K562 (cell line): ENCODE data around the gene LAMB4. TPM values are rescaled to one million over a fixed set of nuclear protein-coding genes. Genes with fewer than 3 reads are reported as not detected.

ENCODE experiments used
- ATAC-seq: fragments of 200-7000 bp; cut with Tn5 transposase; 3 replicates; pipeline ENCODE4 v1.9.1; 2020; ENCODE audit warnings: moderate library complexity
- BruUV-seq: library from RNA; stranded (reverse); fragments of 400-500 nt; replicated peaks from 2 replicates; lab custom pipeline; 2021; lab: Mats Ljungman, UMichigan
- CTCF ChIA-PET: fragments of 300-600 bp; formaldehyde crosslinking; extraction: SDS; loops from one replicate; lab custom pipeline; 2021; ENCODE audit warnings: low intra/inter-chr PET ratio; lab: Yijun Ruan, JAX
- POLR2A ChIA-PET: fragments of 300-600, 350-650 bp; sonication (Branson Sonifier 250); formaldehyde crosslinking; extraction: SDS; loops from one replicate; lab custom pipeline; 2021; ENCODE audit warnings: antibody characterized with exemption, inconsistent platforms; lab: Yijun Ruan, JAX
- DNase-seq, 4 experiments: peaks; one replicate each; pipeline versions ENCODE4 v3.0.0 to v3.0.0-alpha.2; 2011 to 2018; ENCODE audit warnings: low spot score in 3 of 4, mixed read lengths in 3 of 4; ENCODE audit errors: extremely low read depth in 1 of 4
- FAIRE-seq: peaks from 2 replicates; lab custom pipeline; 2011; peaks lifted over from hg19 to GRCh38; lab: Jason Lieb, UNC
- H2AFZ ChIP-seq: 2 replicates; pipeline ENCODE4 v1.6.0; 2011; ENCODE audit warnings: low read depth, low read length, control low read depth, inconsistent platforms
- H3K27ac ChIP-seq: fragments of 200-600 bp; 3 replicates; pipeline ENCODE4 v1.8.0; 2011; ENCODE audit warnings: low read depth, mild to moderate bottlenecking, control low read depth, inconsistent platforms, low read length, moderate library complexity, mixed read lengths; ENCODE audit errors: extremely low read depth
- H3K27me3 ChIP-seq, 2 experiments: fragments of 300-600 bp in 1 of 2; 2 replicates in 1 of 2; 3 replicates in 1 of 2; pipeline versions ENCODE4 v1.6.0 to v1.8.0; 2011; ENCODE audit warnings: inconsistent platforms in 2 of 2, low read length in 2 of 2, mild to moderate bottlenecking in 1 of 2, mixed read lengths in 1 of 2, moderate library complexity in 1 of 2; ENCODE audit not compliant: control insufficient read depth in 2 of 2, insufficient read depth in 2 of 2
- H3K36me3 ChIP-seq: fragments of 300-600 bp; 3 replicates; pipeline ENCODE4 v1.8.0; 2011; ENCODE audit warnings: mild to moderate bottlenecking, low read length, inconsistent platforms; ENCODE audit not compliant: control insufficient read depth, insufficient read depth
- H3K4me1 ChIP-seq, 2 experiments: fragments of 200-600 bp in 1 of 2; replicated peaks in 1 of 2; 2 replicates in 1 of 2; 3 replicates in 1 of 2; pipeline versions ENCODE4 v1.5.1 to v1.8.0; 2011; ENCODE audit warnings: inconsistent platforms in 2 of 2, low read length in 2 of 2, mild to moderate bottlenecking in 1 of 2, mixed read lengths in 1 of 2, moderate library complexity in 1 of 2; ENCODE audit not compliant: control insufficient read depth in 2 of 2, insufficient read depth in 2 of 2
- H3K4me2 ChIP-seq: 2 replicates; pipeline ENCODE4 v1.6.1; 2011; ENCODE audit warnings: low read length, control low read depth, inconsistent platforms, mixed read lengths; ENCODE audit not compliant: insufficient read depth
- H3K4me3 ChIP-seq: fragments of 200-600 bp; sonication (generic), shearing (Covaris generic); 2 replicates; pipeline ENCODE4 v1.5.1; 2016; ENCODE audit warnings: control low read depth, inconsistent platforms
- H3K79me2 ChIP-seq: fragments of 200-600 bp; 3 replicates; pipeline ENCODE4 v1.8.0; 2011; ENCODE audit warnings: low read length, inconsistent platforms; ENCODE audit not compliant: control insufficient read depth, insufficient read depth
- H3K9ac ChIP-seq, 2 experiments: 2 replicates each; pipeline versions ENCODE4 v1.6.0 to v1.6.1; 2011; ENCODE audit warnings: low read depth in 2 of 2, low read length in 2 of 2, control low read depth in 1 of 2, inconsistent platforms in 1 of 2, mild to moderate bottlenecking in 1 of 2, mixed read lengths in 1 of 2; ENCODE audit not compliant: insufficient read depth in 1 of 2
- H3K9me1 ChIP-seq: one replicate; pipeline ENCODE4 v1.6.0; 2011; ENCODE audit warnings: inconsistent platforms, mild to moderate bottlenecking, low read length, moderate library complexity; ENCODE audit not compliant: control insufficient read depth, insufficient read depth
- H3K9me3 ChIP-seq: replicated peaks from 2 replicates; pipeline ENCODE4 v1.5.1; 2011; ENCODE audit warnings: low read depth, low read length, inconsistent platforms; ENCODE audit not compliant: control insufficient read depth, insufficient read depth
- H4K20me1 ChIP-seq: replicated peaks from 2 replicates; pipeline ENCODE4 v1.6.1; 2011; ENCODE audit warnings: low read length, inconsistent platforms, mixed read lengths; ENCODE audit not compliant: control insufficient read depth, insufficient read depth
- C11orf30 ChIP-seq: fragments of 450-650 bp; IDR thresholded peaks from 2 replicates; pipeline ENCODE4 v1.6.1; 2016; ENCODE audit warnings: low read depth, mild to moderate bottlenecking
- CBFB ChIP-seq: sonication (generic); formaldehyde crosslinking; IDR thresholded peaks from 2 replicates; pipeline ENCODE4 v1.4.0; 2020; ENCODE audit warnings: mild to moderate bottlenecking, missing genetic modification reagents
- CBX2 ChIP-seq: fragments of 200-600 bp; sonication (generic); IDR thresholded peaks from one replicate; pipeline ENCODE4 v1.6.1; 2012; ENCODE audit warnings: mild to moderate bottlenecking, low read length, inconsistent platforms; ENCODE audit not compliant: insufficient read depth, poor library complexity, severe bottlenecking
- E2F3 ChIP-seq: fragments of 250-450 bp; sonication (Bioruptor Pico); IDR thresholded peaks from 2 replicates; pipeline ENCODE4 v1.4.0; 2020; ENCODE audit warnings: mild to moderate bottlenecking
- MITF ChIP-seq: IDR thresholded peaks from 2 replicates; pipeline ENCODE4 v1.6.1; 2014; ENCODE audit warnings: antibody characterized with exemption
- whole genome bisulfite sequencing: fragments of 100-300 bp; shearing (Covaris generic); methylation state at CpG from one replicate; pipeline ENCODE4 v1.1.6; 2016; ENCODE audit warnings: low coverage, mixed read lengths; ENCODE audit not compliant: insufficient coverage; ENCODE audit errors: missing lambda C conversion rate; 5-methylcytosine and 5-hydroxymethylcytosine counted together
- in situ Hi-C: fragments of 300-500 bp; cut with MboI; formaldehyde crosslinking; loops from 4 replicates; pipeline ENCODE4 v1.15.0; 2018; ENCODE audit warnings: inconsistent platforms, mixed read lengths
- intact Hi-C: fragments of 100-400 bp; cut with micrococcal nuclease; formaldehyde crosslinking; loops from 2 replicates; pipeline ENCODE4 v1.14.2; 2022
- polyA plus RNA-seq, 8 experiments: library from polyadenylated mRNA; depleted of rRNA in 4 of 8; stranded (reverse) in 5 of 8; unstranded in 3 of 8; fragments of >200 nt; fragmentation: Nextera tagmentation in 2 of 8; fragmentation: Illumina TruSeq in 1 of 8; extraction: Ambion mirVana in 2 of 8; extraction: Trizol in 1 of 8; gene quantifications; 2 replicates each; pipeline versions ENCODE4 v1.2.1 to v1.2.3, GENCODE V29; 2011 to 2014; ENCODE audit warnings: inconsistent platforms in 1 of 8, missing spikeins in 1 of 8
- total RNA-seq, 7 experiments: library from RNA; depleted of rRNA in 6 of 7; stranded (reverse); fragments of >200 nt in 6 of 7; fragmentation: Illumina TruSeq in 2 of 7; extraction: Trizol in 2 of 7; gene quantifications; 2 replicates each; pipeline versions ENCODE4 v1.2.1 to v1.2.3, GENCODE V29; 2011 to 2021; ENCODE audit warnings: low replicate concordance in 1 of 7
- TF ChIP-seq, protein P1 (sequence below): fragments of 250-450 bp; sonication (Bioruptor Pico); IDR thresholded peaks from 2 replicates; pipeline ENCODE4 v1.4.0; 2020; ENCODE audit warnings: mild to moderate bottlenecking, moderate library complexity, borderline replicate concordance
- TF ChIP-seq, protein P2 (sequence below): fragments of 450-650 bp; IDR thresholded peaks from 2 replicates; pipeline ENCODE4 v1.6.1; 2018; ENCODE audit not compliant: partially characterized antibody

The LAMB4 gene
- total and polyA plus RNA-seq, 9 of the 15 experiments (the other 6 are each of a cell fraction or from before 2014, with no cell fraction given), result 0.06 to 0.13 (median 0.07) TPM; not detected in 6

DNA sequence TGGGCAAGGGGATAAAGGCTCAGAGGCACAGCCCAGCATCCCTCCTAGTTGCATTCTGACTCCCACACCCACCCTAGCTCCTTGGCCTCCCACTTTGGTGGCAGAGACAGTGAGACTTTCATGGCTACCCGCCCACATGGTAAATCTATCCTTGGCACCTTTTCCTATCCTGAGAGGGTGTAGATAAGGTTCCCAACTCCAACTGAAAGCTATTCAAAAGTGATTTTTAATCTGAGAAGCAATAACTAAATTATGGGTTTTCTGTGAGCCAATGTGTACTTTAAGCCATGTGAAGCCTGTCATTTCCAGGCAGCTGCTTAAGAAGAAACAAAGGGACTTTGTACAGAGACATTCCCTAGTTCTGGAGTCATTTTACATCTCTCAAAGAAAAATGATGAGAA lies 136.3 kb downstream of the LAMB4 start:
- intact Hi-C loops, result no loop called here
- no peak for TF ChIP-seq CBX2
- TF ChIP-seq, protein P1, sequence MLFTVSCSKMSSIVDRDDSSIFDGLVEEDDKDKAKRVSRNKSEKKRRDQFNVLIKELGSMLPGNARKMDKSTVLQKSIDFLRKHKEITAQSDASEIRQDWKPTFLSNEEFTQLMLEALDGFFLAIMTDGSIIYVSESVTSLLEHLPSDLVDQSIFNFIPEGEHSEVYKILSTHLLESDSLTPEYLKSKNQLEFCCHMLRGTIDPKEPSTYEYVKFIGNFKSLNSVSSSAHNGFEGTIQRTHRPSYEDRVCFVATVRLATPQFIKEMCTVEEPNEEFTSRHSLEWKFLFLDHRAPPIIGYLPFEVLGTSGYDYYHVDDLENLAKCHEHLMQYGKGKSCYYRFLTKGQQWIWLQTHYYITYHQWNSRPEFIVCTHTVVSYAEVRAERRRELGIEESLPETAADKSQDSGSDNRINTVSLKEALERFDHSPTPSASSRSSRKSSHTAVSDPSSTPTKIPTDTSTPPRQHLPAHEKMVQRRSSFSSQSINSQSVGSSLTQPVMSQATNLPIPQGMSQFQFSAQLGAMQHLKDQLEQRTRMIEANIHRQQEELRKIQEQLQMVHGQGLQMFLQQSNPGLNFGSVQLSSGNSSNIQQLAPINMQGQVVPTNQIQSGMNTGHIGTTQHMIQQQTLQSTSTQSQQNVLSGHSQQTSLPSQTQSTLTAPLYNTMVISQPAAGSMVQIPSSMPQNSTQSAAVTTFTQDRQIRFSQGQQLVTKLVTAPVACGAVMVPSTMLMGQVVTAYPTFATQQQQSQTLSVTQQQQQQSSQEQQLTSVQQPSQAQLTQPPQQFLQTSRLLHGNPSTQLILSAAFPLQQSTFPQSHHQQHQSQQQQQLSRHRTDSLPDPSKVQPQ (CRISPR knock-in tag), result no peak
- TF ChIP-seq, protein P2, sequence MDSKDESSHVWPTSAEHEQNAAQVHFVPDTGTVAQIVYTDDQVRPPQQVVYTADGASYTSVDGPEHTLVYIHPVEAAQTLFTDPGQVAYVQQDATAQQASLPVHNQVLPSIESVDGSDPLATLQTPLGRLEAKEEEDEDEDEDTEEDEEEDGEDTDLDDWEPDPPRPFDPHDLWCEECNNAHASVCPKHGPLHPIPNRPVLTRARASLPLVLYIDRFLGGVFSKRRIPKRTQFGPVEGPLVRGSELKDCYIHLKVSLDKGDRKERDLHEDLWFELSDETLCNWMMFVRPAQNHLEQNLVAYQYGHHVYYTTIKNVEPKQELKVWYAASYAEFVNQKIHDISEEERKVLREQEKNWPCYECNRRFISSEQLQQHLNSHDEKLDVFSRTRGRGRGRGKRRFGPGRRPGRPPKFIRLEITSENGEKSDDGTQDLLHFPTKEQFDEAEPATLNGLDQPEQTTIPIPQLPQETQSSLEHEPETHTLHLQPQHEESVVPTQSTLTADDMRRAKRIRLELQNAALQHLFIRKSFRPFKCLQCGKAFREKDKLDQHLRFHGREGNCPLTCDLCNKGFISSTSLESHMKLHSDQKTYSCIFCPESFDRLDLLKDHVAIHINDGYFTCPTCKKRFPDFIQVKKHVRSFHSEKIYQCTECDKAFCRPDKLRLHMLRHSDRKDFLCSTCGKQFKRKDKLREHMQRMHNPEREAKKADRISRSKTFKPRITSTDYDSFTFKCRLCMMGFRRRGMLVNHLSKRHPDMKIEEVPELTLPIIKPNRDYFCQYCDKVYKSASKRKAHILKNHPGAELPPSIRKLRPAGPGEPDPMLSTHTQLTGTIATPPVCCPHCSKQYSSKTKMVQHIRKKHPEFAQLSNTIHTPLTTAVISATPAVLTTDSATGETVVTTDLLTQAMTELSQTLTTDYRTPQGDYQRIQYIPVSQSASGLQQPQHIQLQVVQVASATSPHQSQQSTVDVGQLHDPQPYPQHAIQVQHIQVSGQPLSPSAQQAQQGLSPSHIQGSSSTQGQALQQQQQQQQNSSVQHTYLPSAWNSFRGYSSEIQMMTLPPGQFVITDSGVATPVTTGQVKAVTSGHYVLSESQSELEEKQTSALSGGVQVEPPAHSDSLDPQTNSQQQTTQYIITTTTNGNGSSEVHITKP, result no peak
- TF ChIP-seq C11orf30, result no peak
- TF ChIP-seq MITF, result no peak
- TF ChIP-seq E2F3 (CRISPR knock-in tag), result no peak
- TF ChIP-seq CBFB (CRISPR knock-in tag), result no peak
- TF ChIP-seq, all 486 proteins: peak for 0
- DNase-seq (no peak), FAIRE-seq (no peak), ATAC-seq (no peak)
- Histone ChIP-seq H3K9ac (peak overlapping the region in 1 of 2 experiments; percentile 70; a peak in 2 of 4 replicates), H3K27ac (no peak overlapping the region), H3K4me2 (no peak overlapping the region), H4K20me1 (no peaks in the 10 kb centered on the region), H3K36me3 (peaks cover 4% of the 10 kb centered on the region; the same call in 1 of the 3 replicates), H3K4me3 (no peak overlapping the region), H3K79me2 (no peaks in the 10 kb centered on the region), H3K4me1 (peaks cover 0 to 30% of the 10 kb centered on the region in 2 experiments; a peak in 4 of 5 replicates), H3K9me1 (no peaks in the 10 kb centered on the region), H3K9me3 (no peaks in the 10 kb centered on the region), H3K27me3 (no peaks in the 10 kb centered on the region), H2AFZ (no peak overlapping the region)
- in situ Hi-C loops, result no loop called here
- BruUV-seq, result no TSS peak
- POLR2A ChIA-PET, result interaction anchor here (0.8 kb wide), 1 partner anchor 222 kb away, joined by 3 read pairs; no protein-coding TSS in a partner anchor
- CTCF ChIA-PET, result no interaction called here
- 50% methylated on average over 1 of the region's 1 CpG for WGBS
